Measurements from ENCODE around the gene SHC2.

The SHC2 gene

DNA sequence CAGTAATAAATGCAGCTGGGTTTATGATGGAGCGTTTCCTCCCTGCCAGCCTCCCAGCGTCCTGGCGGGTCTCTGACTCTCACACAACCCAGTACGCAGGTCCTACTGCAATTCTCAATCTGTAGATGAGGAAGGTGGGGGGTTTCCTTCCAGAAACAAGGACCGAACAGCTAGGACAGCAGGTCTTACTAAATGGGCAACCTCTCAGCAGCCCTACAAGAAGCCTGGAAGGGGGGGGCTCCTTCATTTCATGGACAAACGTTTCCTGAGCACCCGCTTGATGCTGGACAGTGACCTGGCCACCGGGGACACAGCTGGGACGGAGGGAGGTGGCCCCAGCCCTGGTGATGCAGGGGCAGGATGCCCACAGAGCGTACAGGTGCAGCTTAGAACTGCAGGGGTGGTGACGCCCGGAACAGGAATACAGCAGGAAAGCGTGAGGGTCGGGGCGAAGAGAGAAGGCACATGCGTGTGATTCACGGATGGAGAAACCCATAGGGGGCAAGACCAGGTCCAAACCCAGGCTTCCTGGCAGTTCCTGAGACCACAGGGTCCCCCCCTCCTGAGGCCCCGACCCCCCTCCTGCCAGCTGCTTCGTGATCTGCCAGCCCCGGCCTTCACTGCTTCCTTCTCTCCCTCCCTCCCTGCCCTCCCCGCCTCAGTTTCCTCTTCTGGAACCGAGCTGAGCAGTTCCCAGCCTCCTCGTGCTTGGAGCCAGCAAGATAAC is 51.2 kb downstream of the SHC2 start (continued):
- TF ChIP-seq, protein P1, sequence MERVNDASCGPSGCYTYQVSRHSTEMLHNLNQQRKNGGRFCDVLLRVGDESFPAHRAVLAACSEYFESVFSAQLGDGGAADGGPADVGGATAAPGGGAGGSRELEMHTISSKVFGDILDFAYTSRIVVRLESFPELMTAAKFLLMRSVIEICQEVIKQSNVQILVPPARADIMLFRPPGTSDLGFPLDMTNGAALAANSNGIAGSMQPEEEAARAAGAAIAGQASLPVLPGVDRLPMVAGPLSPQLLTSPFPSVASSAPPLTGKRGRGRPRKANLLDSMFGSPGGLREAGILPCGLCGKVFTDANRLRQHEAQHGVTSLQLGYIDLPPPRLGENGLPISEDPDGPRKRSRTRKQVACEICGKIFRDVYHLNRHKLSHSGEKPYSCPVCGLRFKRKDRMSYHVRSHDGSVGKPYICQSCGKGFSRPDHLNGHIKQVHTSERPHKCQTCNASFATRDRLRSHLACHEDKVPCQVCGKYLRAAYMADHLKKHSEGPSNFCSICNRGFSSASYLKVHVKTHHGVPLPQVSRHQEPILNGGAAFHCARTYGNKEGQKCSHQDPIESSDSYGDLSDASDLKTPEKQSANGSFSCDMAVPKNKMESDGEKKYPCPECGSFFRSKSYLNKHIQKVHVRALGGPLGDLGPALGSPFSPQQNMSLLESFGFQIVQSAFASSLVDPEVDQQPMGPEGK (tag by site-specific recombination; IDR thresholded peaks at IDR 0.05): 0 out of 2 replicates have a peak, but pooled peaks have one; percentile 7
- peak; percentile 6; the same call in 1 of the 2 replicates for TF ChIP-seq GLIS1 (tag by site-specific recombination; IDR thresholded peaks at IDR 0.05)
- TF ChIP-seq ZNF600 (tag by site-specific recombination; IDR thresholded peaks at IDR 0.05): no peak
- TF ChIP-seq ZNF175 (tag by site-specific recombination; IDR thresholded peaks at IDR 0.05): no peak
- no peak for TF ChIP-seq ZNF24 (tag by site-specific recombination; IDR thresholded peaks at IDR 0.05)
- TF ChIP-seq KLF8 (tag by site-specific recombination; IDR thresholded peaks at IDR 0.05): no peak
- TF ChIP-seq ZNF248 (tag by site-specific recombination; IDR thresholded peaks at IDR 0.05): no peak
- no peak for TF ChIP-seq ZNF76 (tag by site-specific recombination; IDR thresholded peaks at IDR 0.05; ENCODE audit: borderline replicate concordance, low read depth)
- no peak for TF ChIP-seq ZNF624 (tag by site-specific recombination; IDR thresholded peaks at IDR 0.05)
- TF ChIP-seq TCF7L2 (IDR thresholded peaks at IDR 0.05; ENCODE audit: borderline replicate concordance, low read depth, low read length): no peak
- TF ChIP-seq ZNF138 (tag by site-specific recombination; IDR thresholded peaks at IDR 0.05; ENCODE audit: borderline replicate concordance): no peak
- no peak for TF ChIP-seq KLF1 (tag by site-specific recombination; IDR thresholded peaks at IDR 0.05)
- no peak for TF ChIP-seq ZNF560 (tag by site-specific recombination; IDR thresholded peaks at IDR 0.05; ENCODE audit: borderline replicate concordance)
- TF ChIP-seq ZNF366 (tag by site-specific recombination; conservative IDR thresholded peaks at IDR 0.05): no peak
- no peak for TF ChIP-seq ZSCAN16 (tag by site-specific recombination; IDR thresholded peaks at IDR 0.05)
- TF ChIP-seq ZNF555 (tag by site-specific recombination; conservative IDR thresholded peaks at IDR 0.05): no peak

DNA sequence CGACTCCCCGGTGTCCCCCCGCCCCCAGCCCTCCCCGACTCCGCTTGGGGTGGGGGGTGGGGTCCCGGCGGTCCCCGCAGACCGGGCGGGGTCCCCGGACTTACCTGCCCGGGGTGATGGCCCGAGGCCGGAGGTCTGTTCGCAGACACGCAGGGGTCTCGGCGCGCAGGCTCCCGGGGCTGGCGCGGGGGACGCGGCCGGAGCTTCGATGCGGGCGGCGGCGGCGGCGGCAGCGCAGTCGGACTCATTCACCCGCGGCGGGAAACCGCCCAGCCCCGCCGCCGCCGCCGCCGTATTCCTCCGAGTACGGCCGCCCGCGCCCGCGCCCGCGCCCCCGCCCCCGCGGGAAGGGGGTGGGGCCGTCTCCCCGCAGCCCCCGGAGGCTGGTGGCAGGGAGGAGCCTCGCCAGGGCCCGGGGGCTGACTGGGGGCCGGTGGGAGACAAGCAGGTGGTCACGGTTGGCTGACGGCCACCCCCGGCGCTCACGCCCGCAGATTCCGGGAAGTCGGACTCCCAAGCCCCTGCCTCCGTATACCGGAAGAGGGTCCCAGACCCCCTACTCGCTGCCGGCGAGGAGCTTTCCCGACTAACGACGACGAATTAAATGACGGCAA is 51.8 kb downstream of the SHC2 start, which contains the start of gene C2CD4C:
Gene C2CD4C, minus strand, starts transcription at position 246 of the 614 bp plus-strand sequence. CDS start 786 bp downstream, outside the sequence.
- Histone ChIP-seq H3K36me3 (ENCODE audit: control insufficient read depth in 2 of 2, insufficient read depth in 1 of 2, low read length in 2 of 2) (no peaks in the 10 kb centered on the region), H3K9me3 (ENCODE audit: control insufficient read depth, insufficient read depth, low read depth, low read length) (no peaks in the 10 kb centered on the region), H3K4me1 (ENCODE audit: control insufficient read depth, insufficient read depth, low read length) (peaks cover 10% of the 10 kb centered on the region), H3K4me3 (ENCODE audit: low read depth, low read length) (peak within 1 kb of the TSS; percentile 40), H3K27ac (ENCODE audit: extremely low read depth, low read depth, low read length) (no peak within 1 kb of the TSS; the same call in 1 of the 2 replicates)
- ChIA-PET POLR2A (interaction anchor here (0.6 kb wide), 2 partner anchors 54 to 82 kb away, joined by 3 read pairs; no protein-coding TSS in a partner anchor), CTCF (interaction anchor here (1.3 kb wide), 1 partner anchor 102 kb away, joined by 6 read pairs; no protein-coding TSS in a partner anchor)
- no peak for TF ChIP-seq ZNF10 (tag by site-specific recombination; IDR thresholded peaks at IDR 0.05)
- no peak for TF ChIP-seq FEZF1 (tag by site-specific recombination; IDR thresholded peaks at IDR 0.05)
- TF ChIP-seq, protein P2, sequence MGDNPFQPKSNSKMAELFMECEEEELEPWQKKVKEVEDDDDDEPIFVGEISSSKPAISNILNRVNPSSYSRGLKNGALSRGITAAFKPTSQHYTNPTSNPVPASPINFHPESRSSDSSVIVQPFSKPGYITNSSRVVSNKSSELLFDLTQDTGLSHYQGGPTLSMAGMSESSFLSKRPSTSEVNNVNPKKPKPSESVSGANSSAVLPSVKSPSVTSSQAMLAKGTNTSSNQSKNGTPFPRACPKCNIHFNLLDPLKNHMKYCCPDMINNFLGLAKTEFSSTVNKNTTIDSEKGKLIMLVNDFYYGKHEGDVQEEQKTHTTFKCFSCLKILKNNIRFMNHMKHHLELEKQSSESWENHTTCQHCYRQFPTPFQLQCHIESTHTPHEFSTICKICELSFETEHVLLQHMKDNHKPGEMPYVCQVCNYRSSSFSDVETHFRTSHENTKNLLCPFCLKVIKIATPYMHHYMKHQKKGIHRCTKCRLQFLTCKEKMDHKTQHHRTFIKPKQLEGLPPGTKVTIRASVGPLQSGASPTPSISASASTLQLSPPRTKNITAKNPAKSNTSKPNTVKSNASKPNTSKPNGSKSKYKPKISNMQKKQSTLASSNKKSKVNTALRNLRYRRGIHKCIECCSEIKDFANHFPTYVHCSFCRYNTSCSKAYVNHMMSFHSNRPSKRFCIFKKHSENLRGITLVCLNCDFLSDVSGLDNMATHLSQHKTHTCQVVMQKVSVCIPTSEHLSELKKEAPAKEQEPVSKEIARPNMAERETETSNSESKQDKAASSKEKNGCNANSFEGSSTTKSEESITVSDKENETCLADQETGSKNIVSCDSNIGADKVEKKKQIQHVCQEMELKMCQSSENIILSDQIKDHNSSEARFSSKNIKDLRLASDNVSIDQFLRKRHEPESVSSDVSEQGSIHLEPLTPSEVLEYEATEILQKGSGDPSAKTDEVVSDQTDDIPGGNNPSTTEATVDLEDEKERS (tag by site-specific recombination; IDR thresholded peaks at IDR 0.05): no peak
- TF ChIP-seq, protein P3, sequence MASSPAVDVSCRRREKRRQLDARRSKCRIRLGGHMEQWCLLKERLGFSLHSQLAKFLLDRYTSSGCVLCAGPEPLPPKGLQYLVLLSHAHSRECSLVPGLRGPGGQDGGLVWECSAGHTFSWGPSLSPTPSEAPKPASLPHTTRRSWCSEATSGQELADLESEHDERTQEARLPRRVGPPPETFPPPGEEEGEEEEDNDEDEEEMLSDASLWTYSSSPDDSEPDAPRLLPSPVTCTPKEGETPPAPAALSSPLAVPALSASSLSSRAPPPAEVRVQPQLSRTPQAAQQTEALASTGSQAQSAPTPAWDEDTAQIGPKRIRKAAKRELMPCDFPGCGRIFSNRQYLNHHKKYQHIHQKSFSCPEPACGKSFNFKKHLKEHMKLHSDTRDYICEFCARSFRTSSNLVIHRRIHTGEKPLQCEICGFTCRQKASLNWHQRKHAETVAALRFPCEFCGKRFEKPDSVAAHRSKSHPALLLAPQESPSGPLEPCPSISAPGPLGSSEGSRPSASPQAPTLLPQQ (tag by site-specific recombination; IDR thresholded peaks at IDR 0.05): 0 out of 2 replicates have a peak, but pooled peaks have one; percentile 14
- TF ChIP-seq, protein P4, sequence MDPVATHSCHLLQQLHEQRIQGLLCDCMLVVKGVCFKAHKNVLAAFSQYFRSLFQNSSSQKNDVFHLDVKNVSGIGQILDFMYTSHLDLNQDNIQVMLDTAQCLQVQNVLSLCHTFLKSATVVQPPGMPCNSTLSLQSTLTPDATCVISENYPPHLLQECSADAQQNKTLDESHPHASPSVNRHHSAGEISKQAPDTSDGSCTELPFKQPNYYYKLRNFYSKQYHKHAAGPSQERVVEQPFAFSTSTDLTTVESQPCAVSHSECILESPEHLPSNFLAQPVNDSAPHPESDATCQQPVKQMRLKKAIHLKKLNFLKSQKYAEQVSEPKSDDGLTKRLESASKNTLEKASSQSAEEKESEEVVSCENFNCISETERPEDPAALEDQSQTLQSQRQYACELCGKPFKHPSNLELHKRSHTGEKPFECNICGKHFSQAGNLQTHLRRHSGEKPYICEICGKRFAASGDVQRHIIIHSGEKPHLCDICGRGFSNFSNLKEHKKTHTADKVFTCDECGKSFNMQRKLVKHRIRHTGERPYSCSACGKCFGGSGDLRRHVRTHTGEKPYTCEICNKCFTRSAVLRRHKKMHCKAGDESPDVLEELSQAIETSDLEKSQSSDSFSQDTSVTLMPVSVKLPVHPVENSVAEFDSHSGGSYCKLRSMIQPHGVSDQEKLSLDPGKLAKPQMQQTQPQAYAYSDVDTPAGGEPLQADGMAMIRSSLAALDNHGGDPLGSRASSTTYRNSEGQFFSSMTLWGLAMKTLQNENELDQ (tag by site-specific recombination; IDR thresholded peaks at IDR 0.05; ENCODE audit: low read depth): no peak
- TF ChIP-seq ZNF654 (tag by site-specific recombination; IDR thresholded peaks at IDR 0.05; ENCODE audit: low read depth): no peak
- no peak for TF ChIP-seq SP7 (tag by site-specific recombination; IDR thresholded peaks at IDR 0.05)
- TF ChIP-seq ZNF555 (tag by site-specific recombination; conservative IDR thresholded peaks at IDR 0.05): no peak
- TF ChIP-seq MZF1 (tag by site-specific recombination; IDR thresholded peaks at IDR 0.05; ENCODE audit: borderline replicate concordance): no peak
- TF ChIP-seq ZNF571 (tag by site-specific recombination; IDR thresholded peaks at IDR 0.05): no peak
- no peak for TF ChIP-seq MYNN (tag by site-specific recombination; IDR thresholded peaks at IDR 0.05; ENCODE audit: borderline replicate concordance)

Measured in HEK293 (cell line).